CD4-positive, alpha-beta T cell treated with Interleukin-17A for 4 hours (primary cell): ENCODE data around the gene SELENOS.
A peak's percentile ranks its signal among the peaks of the same experiment; 100 is the strongest.
"Not testable (repeated sequence)": the region's sequence is repeated elsewhere in the genome, so short reads cannot be mapped to it uniquely, and the experiment has no call there.

Source experiments
- DNase-seq: peaks from one replicate; pipeline ENCODE4 v3.0.0-alpha.2; 2020; ENCODE audit warnings: mixed read lengths

The SELENOS gene

GRCh38 chr15:101309436-101310160, 32.3 kb upstream of the SELENOS start:
- DNase-seq, result no peak

GRCh38 chr15:101308604-101309435, 31.5 kb upstream of the SELENOS start:
- no peak for DNase-seq

- DNase-seq, result no peak
Measured at GRCh38 chr15:101307897-101308603, 30.8 kb upstream of the SELENOS start.

GRCh38 chr15:101307048-101307896, 30.0 kb upstream of the SELENOS start:
- no peak for DNase-seq

- no peak for DNase-seq
Measured at GRCh38 chr15:101306341-101307047, 29.2 kb upstream of the SELENOS start.

DNA sequence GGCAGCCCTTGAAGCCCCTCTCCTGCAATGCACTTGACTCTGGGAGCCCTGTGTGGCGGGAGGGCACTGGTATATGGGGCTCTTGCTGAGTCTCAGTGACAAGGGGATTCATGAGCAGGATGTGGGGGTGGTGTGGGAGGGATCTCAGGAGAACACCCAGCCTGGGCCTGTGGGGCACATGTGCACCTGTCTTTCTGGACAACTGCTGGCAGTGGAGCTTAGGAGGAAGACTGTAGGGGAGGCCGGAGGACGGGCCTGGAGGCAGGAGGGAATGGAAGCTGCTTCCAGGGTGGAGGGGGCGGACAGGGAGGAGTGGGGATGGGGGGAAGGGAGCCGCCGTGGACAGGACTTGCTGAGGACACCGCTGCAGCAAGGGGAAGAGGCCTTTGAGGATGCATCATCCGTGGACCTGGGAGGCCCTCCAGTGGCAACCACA, 28.6 kb upstream of the SELENOS start:
- DNase-seq, result no peak

DNA sequence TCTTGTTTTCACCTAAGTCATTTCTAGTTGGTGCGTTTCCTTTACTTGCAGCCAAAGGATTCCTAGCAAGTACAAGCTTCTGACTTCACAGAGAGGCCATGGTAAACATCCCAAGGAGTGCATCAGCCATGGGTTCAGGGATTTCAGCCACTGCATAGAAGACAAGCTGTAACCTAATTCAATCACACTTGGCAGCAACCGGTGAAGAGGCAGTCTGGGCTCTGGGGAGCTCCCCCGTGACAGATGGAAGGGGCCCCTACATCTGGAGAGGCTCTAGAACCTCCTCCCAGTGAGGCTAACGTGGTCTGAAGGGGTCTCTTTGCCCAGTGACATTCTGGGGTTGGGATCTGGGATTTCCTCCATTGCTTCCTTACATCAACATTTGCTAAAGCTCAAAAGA, 26.1 kb upstream of the SELENOS start:
- no peak for DNase-seq

DNA sequence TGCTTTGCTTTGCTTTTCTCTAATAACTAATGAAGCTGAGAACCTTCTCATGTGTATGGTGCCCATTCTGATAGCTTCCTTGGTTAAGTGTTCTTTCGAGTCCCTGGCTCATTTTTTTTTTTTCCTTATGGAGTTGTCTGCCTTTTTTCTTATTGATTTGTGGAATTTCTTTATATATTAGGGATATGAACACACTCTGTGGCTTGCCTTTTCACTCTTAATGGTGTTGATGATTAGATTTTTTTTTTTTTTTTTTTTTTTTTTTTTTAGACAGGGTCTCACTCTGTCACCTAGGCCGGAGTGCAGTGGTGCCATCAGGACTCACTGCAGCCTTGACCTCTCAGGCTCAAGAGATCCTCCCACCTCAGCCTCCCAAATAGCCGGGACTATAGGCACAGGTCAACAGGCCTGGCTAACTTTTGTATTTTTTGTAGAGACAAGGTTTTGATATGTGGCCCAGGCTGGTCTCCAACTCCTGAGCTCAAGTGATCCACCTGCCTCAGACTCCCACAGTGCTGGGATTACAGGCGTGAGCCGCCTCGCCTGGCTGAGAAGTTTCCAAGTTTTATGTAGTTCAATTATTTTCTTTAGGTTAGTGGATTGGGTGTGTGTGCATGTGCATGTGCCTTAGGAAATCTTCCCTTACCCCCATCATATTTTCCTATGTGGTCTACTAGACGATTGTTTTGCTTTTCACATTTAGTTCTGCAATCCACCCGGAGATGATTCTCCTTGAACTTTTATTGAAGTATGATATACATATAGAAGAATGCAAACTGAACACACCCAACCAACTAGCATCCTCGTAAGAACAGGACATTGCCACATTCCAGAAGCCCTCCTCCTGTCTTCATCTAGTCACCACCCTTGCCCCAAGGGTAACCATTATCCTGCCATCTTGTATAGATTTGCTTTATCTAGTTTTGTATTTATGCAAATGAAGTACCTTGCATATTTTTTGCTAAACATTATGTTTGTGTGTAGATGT, 19.4 kb upstream of the SELENOS start:
- DNase-seq, result no peak

DNA sequence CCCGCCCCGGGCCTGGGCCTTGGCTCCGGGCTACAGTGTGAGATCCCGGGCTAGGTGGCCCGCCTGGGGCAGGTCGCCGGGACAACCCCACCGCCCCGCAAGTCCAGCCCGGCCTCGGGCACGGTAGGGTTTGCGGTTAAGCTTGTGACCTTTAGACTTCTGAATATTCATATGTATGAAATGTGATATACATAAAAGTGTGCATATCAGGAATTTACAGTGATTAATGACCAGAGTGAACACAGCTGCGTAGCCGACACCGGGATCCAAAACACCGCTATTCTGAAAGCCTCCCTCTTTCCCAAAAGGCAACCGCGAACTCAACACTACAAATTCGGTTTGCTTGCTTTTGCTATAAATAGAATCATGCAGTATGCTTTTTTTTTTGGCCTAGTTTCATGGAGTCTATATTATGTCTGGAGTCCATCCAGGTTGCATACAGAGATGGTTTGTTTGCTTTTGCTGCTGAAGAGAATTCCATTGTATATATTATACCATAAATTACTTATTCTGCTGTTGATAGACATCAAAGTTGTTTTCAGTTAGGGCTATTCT, 18.4 kb upstream of the SELENOS start:
- no peak for DNase-seq

DNA sequence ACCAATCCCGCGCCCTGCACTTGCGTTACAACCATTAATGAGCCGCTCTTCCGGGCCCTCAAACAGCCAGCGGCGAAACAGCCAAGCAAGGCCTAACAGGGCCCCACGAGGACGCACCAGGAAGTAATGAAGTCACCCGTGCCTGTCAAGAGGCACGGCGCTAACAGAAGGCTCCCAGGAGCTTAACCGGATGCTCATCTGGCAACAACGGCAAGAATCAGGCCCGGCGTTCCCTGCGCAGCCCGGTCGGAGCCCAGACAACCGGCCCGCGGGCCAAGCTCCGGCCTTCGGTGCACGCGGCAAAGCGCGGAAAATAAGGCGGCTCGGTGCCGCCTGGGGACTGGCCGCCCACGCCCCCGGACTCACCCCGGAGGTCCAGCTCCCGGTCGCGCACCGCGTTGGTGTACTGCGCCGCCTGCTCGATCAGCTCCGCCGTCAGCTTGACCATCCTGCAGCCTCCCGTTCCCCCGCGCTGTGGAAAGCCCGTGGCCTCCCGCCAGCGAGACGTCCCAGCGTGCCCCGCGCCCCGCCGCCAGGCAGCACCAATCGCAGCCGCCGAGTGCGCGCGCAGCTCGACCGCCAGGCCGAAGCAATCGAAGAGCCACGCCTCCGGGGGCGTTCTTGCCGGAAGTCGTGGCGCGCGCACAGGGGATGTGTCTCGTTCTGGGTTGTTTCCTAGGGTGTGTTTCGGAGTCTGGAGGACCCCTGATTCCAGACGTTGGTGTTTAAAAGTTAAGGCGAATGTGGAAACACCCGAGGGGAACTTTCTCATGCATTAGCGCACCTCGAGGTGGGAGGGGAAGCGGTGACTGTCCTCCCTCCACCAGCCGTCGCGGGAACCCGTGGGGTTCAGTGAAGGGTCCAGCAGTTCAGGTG, 17.7 kb upstream of the SELENOS start, which contains the start of gene SNRPA1:
SNRPA1 (minus strand) TSS at position 518 of the 876 bp plus-strand sequence; CDS start at position 448, 70 bp downstream.
- DNase-seq, result peak; percentile 98

- no peak for DNase-seq
Measured at GRCh38 chr15:101293122-101293521, 15.8 kb upstream of the SELENOS start.

- peak; percentile 31 for DNase-seq
Measured at GRCh38 chr15:101288905-101289513, 11.7 kb upstream of the SELENOS start.

DNA sequence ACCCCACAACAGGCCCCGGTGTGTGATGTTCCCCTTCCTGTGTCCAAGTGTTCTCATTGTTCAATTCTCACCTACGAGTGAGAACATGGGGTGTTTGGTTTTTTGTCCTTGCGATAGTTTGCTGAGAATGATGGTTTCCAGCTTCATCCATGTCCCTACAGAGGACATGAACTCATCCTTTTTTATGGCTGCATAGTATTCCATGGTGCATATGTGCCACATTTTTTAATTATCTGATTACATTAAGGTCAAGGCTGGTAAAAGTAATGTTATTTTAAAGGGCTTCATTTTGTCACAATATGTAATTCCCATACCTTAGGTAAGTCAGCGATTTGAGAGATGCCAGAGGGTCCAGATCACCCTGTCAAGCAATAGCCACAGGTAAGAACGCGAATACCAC, 10.1 kb upstream of the SELENOS start:
- not testable (repeated sequence) for DNase-seq

- no peak for DNase-seq
Measured at GRCh38 chr15:101286471-101287114, 9.3 kb upstream of the SELENOS start.

DNA sequence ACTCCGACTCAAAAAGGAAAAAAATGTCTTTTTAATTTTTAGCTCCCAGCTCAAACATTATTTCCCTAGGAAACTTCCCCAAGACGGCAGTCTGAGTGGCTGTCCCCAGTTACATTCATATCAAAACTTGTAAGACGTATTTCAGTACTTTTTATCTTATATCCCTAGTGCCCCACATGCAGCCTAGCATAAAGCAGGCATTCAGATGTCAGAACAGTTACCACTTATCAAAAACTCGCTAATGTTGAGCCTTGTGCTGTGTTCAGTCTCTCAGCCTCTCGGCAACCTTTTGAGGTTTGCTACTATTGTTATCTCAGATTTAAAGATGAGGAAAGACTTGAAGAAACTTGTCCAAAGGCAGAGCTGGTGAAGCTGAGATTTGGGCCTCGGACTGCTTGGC, 6.6 kb upstream of the SELENOS start:
- DNase-seq, result no peak

GRCh38 chr15:101280007-101280406, 2.7 kb upstream of the SELENOS start:
- no peak for DNase-seq

- no peak for DNase-seq
Measured at GRCh38 chr15:101277943-101278564, 769 bp upstream of the SELENOS start.
